Measurements from ENCODE around the gene NDUFS8.

Gene NDUFS8

DNA sequence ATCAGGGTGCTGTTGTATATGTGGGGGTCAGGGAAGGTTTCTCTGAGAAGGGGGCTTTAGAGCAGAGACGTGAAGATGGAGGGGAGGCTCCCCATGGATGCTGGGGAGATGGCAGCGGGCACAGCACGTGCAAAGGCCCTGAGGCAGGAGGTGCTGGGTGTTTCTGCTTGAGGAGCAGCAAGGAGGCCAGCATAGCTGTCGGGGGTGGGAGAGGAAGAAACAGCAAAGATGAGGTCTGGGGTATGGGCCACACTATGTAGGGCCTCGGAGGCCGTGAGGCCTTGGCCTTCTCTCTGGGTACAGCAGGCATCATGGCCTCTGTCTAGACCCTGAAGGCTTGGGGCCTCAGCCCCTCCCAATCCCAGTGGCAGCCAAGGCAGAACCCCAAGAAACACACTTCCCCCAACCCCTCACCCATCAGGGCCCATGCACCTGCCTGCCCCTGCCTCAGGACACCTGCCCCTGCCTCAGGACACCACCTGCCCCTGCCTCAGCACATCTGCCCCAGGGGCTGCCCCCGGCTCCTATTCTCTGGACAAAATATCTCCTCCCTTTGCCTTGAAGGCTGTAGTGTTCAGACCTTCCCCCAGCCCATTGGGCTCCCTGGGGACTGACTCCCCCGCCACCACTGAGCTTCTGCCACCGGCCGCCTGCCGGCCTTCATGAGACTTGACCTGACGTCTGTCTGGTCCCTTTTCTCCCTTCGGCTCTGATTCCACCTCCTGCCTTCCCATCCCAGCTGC is 14.1 kb upstream of the NDUFS8 start:
- H3K4me3 ChIP-seq (ENCODE audit: low read length): no peak overlapping the region
- TF ChIP-seq, protein P1, sequence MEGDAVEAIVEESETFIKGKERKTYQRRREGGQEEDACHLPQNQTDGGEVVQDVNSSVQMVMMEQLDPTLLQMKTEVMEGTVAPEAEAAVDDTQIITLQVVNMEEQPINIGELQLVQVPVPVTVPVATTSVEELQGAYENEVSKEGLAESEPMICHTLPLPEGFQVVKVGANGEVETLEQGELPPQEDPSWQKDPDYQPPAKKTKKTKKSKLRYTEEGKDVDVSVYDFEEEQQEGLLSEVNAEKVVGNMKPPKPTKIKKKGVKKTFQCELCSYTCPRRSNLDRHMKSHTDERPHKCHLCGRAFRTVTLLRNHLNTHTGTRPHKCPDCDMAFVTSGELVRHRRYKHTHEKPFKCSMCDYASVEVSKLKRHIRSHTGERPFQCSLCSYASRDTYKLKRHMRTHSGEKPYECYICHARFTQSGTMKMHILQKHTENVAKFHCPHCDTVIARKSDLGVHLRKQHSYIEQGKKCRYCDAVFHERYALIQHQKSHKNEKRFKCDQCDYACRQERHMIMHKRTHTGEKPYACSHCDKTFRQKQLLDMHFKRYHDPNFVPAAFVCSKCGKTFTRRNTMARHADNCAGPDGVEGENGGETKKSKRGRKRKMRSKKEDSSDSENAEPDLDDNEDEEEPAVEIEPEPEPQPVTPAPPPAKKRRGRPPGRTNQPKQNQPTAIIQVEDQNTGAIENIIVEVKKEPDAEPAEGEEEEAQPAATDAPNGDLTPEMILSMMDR (IDR thresholded peaks at IDR 0.05; ENCODE audit: insufficient read depth, low read depth, low read length, missing control alignments): no peak
- DNase-seq (ENCODE audit: low read depth): no peak

- DNase-seq (ENCODE audit: low read depth): no peak
- TF ChIP-seq, protein P1 (IDR thresholded peaks at IDR 0.05; ENCODE audit: insufficient read depth, low read depth, low read length, missing control alignments): no peak
- H3K4me3 ChIP-seq (ENCODE audit: low read length): no peak overlapping the region
Measured at GRCh38 chr11:68016904-68017817, 13.3 kb upstream of the NDUFS8 start.

GRCh38 chr11:68017980-68018729 is 12.3 kb upstream of the NDUFS8 start:
- DNase-seq (ENCODE audit: low read depth): no peak
- TF ChIP-seq, protein P1 (IDR thresholded peaks at IDR 0.05; ENCODE audit: insufficient read depth, low read depth, low read length, missing control alignments): no peak
- H3K4me3 ChIP-seq (ENCODE audit: low read length): no peak overlapping the region

DNA sequence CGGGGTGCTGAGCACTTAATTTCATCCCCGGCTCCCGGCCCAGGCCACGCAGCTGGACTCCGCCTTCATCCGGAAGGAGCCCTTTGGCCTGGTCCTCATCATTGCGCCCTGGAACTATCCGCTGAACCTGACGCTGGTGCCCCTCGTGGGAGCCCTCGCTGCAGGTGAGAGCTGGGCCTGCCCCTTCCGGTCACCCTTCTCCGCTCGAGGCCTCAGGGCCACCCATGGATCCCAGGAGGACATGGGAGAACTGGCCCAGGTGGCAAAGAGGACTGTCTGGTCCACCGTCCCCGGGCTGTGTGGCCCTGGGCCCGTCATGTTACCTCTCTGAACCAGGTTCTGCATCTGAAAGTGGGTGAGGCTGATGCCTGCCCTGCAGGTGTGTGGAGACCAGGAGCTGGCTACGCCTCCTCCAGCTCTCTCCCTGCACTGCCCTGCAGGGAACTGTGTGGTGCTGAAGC is 11.7 kb upstream of the NDUFS8 start:
- TF ChIP-seq, protein P1 (IDR thresholded peaks at IDR 0.05; ENCODE audit: insufficient read depth, low read depth, low read length, missing control alignments): no peak
- H3K4me3 ChIP-seq (ENCODE audit: low read length): no peak overlapping the region

DNA sequence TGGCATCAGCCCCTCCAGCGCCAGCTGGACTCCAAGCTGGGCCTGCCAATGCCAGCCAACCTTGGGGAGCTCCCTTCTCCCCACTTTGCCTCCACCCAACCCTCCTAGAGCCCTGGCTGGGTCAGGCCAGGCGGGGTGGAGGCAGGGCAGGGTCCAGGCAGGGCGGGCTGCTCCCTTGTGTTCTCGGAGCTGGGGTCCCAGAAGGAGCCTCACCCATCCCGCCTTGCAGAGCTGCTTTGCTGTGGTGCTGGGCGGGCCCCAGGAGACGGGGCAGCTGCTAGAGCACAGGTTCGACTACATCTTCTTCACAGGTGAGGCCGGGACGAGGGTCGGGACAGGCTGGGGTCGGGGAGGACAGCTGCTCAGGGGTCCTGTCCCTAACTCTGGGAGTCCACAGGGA is 11.0 kb upstream of the NDUFS8 start:
- DNase-seq (ENCODE audit: low read depth): no peak
- H3K4me3 ChIP-seq (ENCODE audit: low read length): no peak overlapping the region
- TF ChIP-seq, protein P1 (IDR thresholded peaks at IDR 0.05; ENCODE audit: insufficient read depth, low read depth, low read length, missing control alignments): no peak

More for the DNA sequence above, 11.7 kb upstream of the NDUFS8 start:
- DNase-seq (ENCODE audit: low read depth): no peak

DNA sequence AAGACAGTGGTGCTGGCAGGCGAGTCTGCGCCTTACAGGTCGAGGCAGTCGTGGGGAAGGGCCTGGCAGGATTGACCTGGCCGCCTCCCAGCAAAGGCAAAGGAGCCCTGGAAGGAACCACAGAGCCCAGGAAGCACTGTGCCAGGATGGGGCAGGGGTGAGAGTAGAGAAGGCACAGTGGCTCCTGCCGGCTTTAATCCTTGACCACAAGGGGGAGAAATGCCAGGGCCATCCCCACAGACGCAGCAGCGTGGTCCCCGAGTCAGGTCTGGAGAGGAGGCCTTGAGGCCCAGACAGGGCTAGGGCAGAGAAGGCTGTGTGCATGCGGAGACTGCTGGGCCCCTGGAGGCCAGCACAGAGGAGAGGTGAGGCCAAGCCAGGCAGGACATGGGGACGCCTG is 9.9 kb upstream of the NDUFS8 start:
- TF ChIP-seq, protein P1 (IDR thresholded peaks at IDR 0.05; ENCODE audit: insufficient read depth, low read depth, low read length, missing control alignments): peak; percentile 28
- no peak for DNase-seq (ENCODE audit: low read depth)
- H3K4me3 ChIP-seq (ENCODE audit: low read length): no peak overlapping the region
